ENCODE measurements around the gene ITGB4.

ITGB4 gene

GRCh38 chr17:75712446-75712845 lies 8.8 kb upstream of the ITGB4 start:
- no peak overlapping the region for H3K4me3 Mint-ChIP-seq
- peaks cover 30% of the 10 kb centered on the region for H3K27me3 Mint-ChIP-seq (ENCODE audit: low read depth)
- H3K9me3 Mint-ChIP-seq, result no peaks in the 10 kb centered on the region
- peaks cover 10% of the 10 kb centered on the region for H3K36me3 Mint-ChIP-seq (ENCODE audit: low read depth)
- H3K4me1 Mint-ChIP-seq, result no peaks in the 10 kb centered on the region
- H3K27ac Mint-ChIP-seq, result no peak overlapping the region
- TF ChIP-seq CTCF (IDR thresholded peaks at IDR 0.05; ENCODE audit: unreplicated experiment in 3 of 3), result no peak

- Mint-ChIP-seq H3K4me1 (no peaks in the 10 kb centered on the region), H3K4me3 (peak overlapping the region; percentile 46 to 78 (median 76)), H3K27me3 (ENCODE audit: low read depth) (peaks cover 76% of the 10 kb centered on the region), H3K36me3 (ENCODE audit: low read depth) (no peaks in the 10 kb centered on the region), H3K27ac (no peak overlapping the region), H3K9me3 (no peaks in the 10 kb centered on the region)
- TF ChIP-seq CTCF (IDR thresholded peaks at IDR 0.05; ENCODE audit: unreplicated experiment in 3 of 3), result no peak
Measured at GRCh38 chr17:75719732-75720131, 1.5 kb upstream of the ITGB4 start.

GRCh38 chr17:75721463-75722011 lies 278 bp downstream of the ITGB4 start:
- Mint-ChIP-seq H3K9me3 (no peaks in the 10 kb centered on the region), H3K27ac (no peak overlapping the region), H3K4me3 (peak overlapping the region; percentile 27 to 61 (median 52)), H3K27me3 (ENCODE audit: low read depth) (peaks cover 70% of the 10 kb centered on the region), H3K36me3 (ENCODE audit: low read depth) (no peaks in the 10 kb centered on the region), H3K4me1 (no peaks in the 10 kb centered on the region)
- no peak for TF ChIP-seq CTCF (IDR thresholded peaks at IDR 0.05; ENCODE audit: unreplicated experiment in 3 of 3)

- Mint-ChIP-seq H3K4me3 (peak overlapping the region; percentile 27 to 61 (median 52)), H3K27me3 (ENCODE audit: low read depth) (peaks cover 65% of the 10 kb centered on the region), H3K27ac (no peak overlapping the region), H3K36me3 (ENCODE audit: low read depth) (no peaks in the 10 kb centered on the region), H3K4me1 (no peaks in the 10 kb centered on the region), H3K9me3 (no peaks in the 10 kb centered on the region)
- no peak for TF ChIP-seq CTCF (IDR thresholded peaks at IDR 0.05; ENCODE audit: unreplicated experiment in 3 of 3)
Measured at GRCh38 chr17:75722076-75722475, 817 bp downstream of the ITGB4 start.

- H3K4me1 Mint-ChIP-seq, result no peaks in the 10 kb centered on the region
- no peaks in the 10 kb centered on the region for H3K9me3 Mint-ChIP-seq
- peak overlapping the region; percentile 15 to 43 (median 21) for H3K4me3 Mint-ChIP-seq
- no peak for TF ChIP-seq CTCF (IDR thresholded peaks at IDR 0.05; ENCODE audit: unreplicated experiment in 3 of 3)
- H3K36me3 Mint-ChIP-seq (ENCODE audit: low read depth), result no peaks in the 10 kb centered on the region
- H3K27ac Mint-ChIP-seq, result no peak overlapping the region
- peaks cover 61% of the 10 kb centered on the region for H3K27me3 Mint-ChIP-seq (ENCODE audit: low read depth)
Measured at GRCh38 chr17:75722542-75723095, 1.4 kb downstream of the ITGB4 start.
